ENCODE data around the gene CCDC85A. TPM values are rescaled to one million over a fixed set of nuclear protein-coding genes. Genes with fewer than 3 reads are reported as not detected.

The CCDC85A gene
- polyA plus RNA-seq, 6 donors from 2014 or later = not detected

DNA sequence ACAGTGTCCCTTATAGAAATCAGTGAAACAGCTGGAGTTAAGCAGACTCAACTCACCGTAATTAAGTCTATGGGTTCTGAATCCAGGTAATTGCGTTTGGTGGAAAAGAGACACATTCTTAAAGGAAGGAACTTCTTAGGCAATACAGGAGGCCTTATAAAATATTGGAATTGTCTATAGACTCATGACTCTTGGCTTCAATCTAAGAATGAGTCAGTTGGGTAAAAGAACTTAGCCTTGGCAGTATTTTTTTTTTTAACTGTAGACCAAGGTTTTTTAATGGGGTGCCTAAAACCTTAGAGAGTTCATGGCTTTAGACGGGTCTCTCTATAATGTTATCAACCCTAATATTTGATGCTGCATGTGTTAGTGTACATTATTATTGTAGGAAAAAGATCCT, 47.6 kb downstream of the CCDC85A start:
- peaks cover 0 to 6% (median 2%) of the 10 kb centered on the region in 7 donors for H3K9me3 Mint-ChIP-seq
- no peak for ATAC-seq (ENCODE audit: low read depth in 2 of 2)
- no peak for DNase-seq
- H3K27ac Mint-ChIP-seq = no peak overlapping the region
- no peaks in the 10 kb centered on the region for H3K36me3 Mint-ChIP-seq
- H3K27me3 Mint-ChIP-seq = no peaks in the 10 kb centered on the region
- no peaks in the 10 kb centered on the region for H3K4me1 Mint-ChIP-seq
- H3K4me3 Mint-ChIP-seq = no peak overlapping the region

DNA sequence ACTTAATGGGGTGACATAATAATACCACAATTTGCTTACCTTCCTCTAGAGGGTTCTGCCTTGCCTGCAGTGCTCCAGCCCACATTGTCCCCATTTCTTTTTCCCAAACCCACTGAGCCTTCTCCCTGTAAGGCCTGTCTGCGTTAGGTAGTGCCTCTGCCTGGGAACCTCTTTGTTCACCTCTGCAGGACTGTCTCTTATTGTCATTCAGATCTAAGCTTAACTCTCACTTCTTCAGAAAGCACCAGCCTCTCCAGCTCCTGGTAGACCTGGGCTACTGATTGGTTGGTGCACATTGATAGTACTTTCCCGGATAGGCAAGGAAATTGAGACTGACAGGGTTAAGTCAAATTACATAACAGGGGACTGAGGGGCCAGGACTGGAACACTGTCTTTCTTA, 49.1 kb downstream of the CCDC85A start:
- Mint-ChIP-seq H3K9me3 (peaks cover 0 to 5% (median 2%) of the 10 kb centered on the region in 7 donors), H3K27me3 (no peaks in the 10 kb centered on the region), H3K27ac (no peak overlapping the region), H3K4me1 (no peaks in the 10 kb centered on the region), H3K4me3 (no peak overlapping the region), H3K36me3 (no peaks in the 10 kb centered on the region)
- DNase-seq (no peak), ATAC-seq (ENCODE audit: low read depth in 2 of 2) (no peak)

DNA sequence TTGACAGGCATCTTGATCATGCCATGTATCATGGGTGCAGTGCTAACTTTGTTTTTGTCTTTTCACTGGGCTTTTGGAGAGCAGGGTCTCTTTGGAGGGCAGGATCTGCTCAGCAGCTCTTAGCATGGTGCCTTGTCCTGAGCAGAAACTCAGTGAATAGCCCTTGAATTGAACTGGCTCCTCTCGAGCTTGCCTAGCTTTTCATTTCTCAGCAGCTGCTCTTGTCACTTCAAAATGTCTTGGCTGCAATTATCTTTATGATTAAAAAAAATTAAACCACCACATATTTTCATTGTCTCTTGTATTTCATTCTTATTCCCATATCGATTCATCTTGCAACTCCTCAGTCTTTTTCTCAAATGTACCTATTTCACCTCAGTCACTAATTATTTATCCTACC, 50.5 kb downstream of the CCDC85A start:
- Mint-ChIP-seq H3K9me3 (peaks cover 0 to 5% (median 3%) of the 10 kb centered on the region in 7 donors), H3K27me3 (no peaks in the 10 kb centered on the region), H3K4me1 (no peaks in the 10 kb centered on the region), H3K4me3 (no peak overlapping the region), H3K27ac (no peak overlapping the region), H3K36me3 (no peaks in the 10 kb centered on the region)
- DNase-seq (no peak), ATAC-seq (ENCODE audit: low read depth in 2 of 2) (no peak)

DNA sequence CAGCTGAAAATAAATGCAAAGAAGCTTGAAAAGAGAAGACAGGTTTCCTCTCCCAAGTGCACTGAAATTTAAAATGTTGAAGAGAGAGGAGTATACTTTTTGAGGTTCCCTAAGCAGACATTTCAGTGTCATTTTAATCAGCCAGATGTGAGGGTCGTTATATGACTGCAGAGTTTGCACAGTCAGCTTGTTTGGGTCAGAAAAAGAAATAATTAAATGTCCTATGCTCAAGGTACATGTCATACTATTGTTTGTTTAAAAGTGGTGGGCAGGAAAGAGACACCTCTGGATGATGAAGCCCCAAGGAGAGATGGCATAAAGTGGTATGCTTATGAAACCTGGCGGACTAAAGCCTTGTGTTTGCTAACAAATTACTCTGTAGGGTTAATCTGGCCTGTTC, 55.2 kb downstream of the CCDC85A start:
- no peaks in the 10 kb centered on the region for H3K4me1 Mint-ChIP-seq
- ATAC-seq (ENCODE audit: low read depth in 2 of 2) = no peak
- H3K9me3 Mint-ChIP-seq = peaks cover 6 to 35% (median 12%) of the 10 kb centered on the region in 7 donors
- peaks cover 0 to 7% of the 10 kb centered on the region in 2 donors for H3K36me3 Mint-ChIP-seq
- no peak overlapping the region for H3K27ac Mint-ChIP-seq
- H3K4me3 Mint-ChIP-seq = no peak overlapping the region
- no peak for DNase-seq
- H3K27me3 Mint-ChIP-seq = no peaks in the 10 kb centered on the region

DNA sequence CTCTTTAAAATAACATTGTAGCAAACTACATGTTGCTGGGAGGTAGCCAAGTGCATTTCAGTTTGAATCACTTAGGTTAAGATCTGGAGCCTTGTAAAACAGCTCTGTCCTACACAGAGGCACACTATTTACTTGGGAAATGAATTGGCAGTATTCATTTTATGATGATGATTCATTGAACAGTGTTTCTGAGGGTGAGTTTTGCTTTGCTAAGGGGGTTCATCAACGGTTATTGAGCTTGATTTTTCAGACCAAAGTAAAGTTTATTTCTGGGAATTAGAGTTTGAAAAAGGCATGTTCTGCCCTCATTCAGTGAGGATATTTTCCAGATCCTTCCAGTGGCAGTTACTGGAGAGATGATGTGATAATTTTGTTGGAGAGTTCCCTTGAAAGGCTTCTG, 55.6 kb downstream of the CCDC85A start:
- Mint-ChIP-seq H3K27me3 (no peaks in the 10 kb centered on the region), H3K4me3 (no peak overlapping the region)
- ATAC-seq (ENCODE audit: low read depth in 2 of 2) = no peak

DNA sequence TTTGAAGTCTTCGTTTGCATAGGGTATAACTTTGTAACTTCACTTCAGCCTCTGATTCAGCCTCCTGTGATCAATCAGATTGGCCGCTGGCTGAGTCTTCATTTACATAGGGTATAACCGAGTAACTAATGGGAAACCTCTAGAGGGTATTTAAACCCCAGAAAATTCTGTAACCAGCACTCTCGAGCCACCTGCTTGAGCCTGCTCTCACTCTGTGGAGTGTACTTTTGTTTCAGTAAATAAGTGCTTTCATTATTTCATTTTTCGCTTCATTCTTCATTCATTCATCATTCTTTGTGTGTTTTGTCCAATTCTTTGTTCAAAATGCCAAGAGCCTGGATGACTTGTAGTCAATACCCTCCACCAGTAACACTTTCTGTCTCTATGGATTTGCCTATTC, 56.4 kb downstream of the CCDC85A start:
- DNase-seq = no peak
- H3K36me3 Mint-ChIP-seq = peaks cover 0 to 7% of the 10 kb centered on the region in 2 donors
- no peak overlapping the region for H3K4me3 Mint-ChIP-seq
- peaks cover 6 to 35% (median 12%) of the 10 kb centered on the region in 7 donors for H3K9me3 Mint-ChIP-seq
- H3K27ac Mint-ChIP-seq = no peak overlapping the region
- no peak for ATAC-seq (ENCODE audit: low read depth in 2 of 2)
- H3K4me1 Mint-ChIP-seq = no peaks in the 10 kb centered on the region
- H3K27me3 Mint-ChIP-seq = no peaks in the 10 kb centered on the region

More for the DNA sequence above, 55.6 kb downstream of the CCDC85A start:
- no peak for DNase-seq
- Mint-ChIP-seq H3K4me1 (no peaks in the 10 kb centered on the region), H3K36me3 (peaks cover 0 to 7% of the 10 kb centered on the region in 2 donors), H3K27ac (no peak overlapping the region), H3K9me3 (peaks cover 6 to 35% (median 12%) of the 10 kb centered on the region in 7 donors)

DNA sequence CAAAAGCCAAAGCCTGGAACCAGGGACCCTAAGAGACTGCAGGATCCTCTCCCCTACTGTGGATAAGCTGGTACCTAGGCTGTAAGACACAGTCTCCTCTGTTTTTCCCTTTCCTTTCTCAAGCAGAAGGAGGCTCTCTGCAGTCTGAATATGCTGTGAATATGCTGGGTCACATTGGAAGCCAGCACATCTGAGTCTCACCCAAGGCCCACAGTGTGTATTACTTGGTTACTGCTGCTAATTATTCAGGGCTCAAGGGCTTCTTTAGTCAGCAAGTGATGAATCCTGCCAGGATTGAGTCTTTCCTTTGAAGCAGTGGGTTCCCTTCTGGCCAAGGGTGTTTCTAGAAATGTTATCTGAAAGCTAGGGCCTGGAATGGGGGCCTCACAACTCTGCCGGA, 60.7 kb downstream of the CCDC85A start:
- Mint-ChIP-seq H3K36me3 (peaks cover 0 to 7% of the 10 kb centered on the region in 2 donors), H3K9me3 (peaks cover 6 to 27% (median 12%) of the 10 kb centered on the region in 7 donors), H3K27ac (no peak overlapping the region), H3K4me1 (no peaks in the 10 kb centered on the region), H3K4me3 (no peak overlapping the region), H3K27me3 (no peaks in the 10 kb centered on the region)
- DNase-seq = no peak
- no peak for ATAC-seq (ENCODE audit: low read depth in 2 of 2)

DNA sequence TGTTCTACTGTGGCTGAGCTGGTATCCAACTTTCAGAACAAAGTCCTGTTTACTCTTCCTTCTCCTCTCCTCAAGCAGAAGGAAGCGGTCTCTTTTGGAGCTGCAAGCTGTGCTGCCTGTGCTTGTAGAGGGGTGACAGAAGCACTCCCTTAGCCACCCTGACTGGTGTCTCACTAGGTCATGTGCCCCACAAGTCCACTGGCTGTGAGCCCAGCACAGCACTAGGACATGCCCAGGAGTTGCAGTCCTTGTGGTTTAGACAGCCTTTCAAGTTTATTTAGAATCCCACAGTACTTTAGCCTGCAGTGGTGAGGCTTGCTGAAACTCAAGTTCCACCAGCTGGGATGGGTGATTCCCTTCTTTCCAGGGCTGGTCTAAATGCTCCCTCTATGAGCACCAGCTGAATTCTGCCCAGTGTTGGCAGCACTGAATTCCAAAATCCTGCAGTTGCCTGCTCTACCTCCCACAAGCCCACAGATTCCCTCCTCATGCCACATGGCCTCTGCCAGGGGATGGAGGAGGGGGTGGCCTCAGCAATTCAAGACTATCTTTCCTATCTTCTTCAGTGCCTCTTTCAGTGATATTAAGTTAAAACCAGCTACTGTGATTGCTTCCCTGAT, 61.2 kb downstream of the CCDC85A start:
- ATAC-seq (ENCODE audit: low read depth in 2 of 2) (no peak), DNase-seq (no peak)
- Mint-ChIP-seq H3K27ac (no peak overlapping the region), H3K9me3 (peaks cover 6 to 24% (median 12%) of the 10 kb centered on the region in 7 donors), H3K4me1 (no peaks in the 10 kb centered on the region), H3K27me3 (no peaks in the 10 kb centered on the region), H3K36me3 (peaks cover 0 to 7% of the 10 kb centered on the region in 2 donors), H3K4me3 (no peak overlapping the region)

DNA sequence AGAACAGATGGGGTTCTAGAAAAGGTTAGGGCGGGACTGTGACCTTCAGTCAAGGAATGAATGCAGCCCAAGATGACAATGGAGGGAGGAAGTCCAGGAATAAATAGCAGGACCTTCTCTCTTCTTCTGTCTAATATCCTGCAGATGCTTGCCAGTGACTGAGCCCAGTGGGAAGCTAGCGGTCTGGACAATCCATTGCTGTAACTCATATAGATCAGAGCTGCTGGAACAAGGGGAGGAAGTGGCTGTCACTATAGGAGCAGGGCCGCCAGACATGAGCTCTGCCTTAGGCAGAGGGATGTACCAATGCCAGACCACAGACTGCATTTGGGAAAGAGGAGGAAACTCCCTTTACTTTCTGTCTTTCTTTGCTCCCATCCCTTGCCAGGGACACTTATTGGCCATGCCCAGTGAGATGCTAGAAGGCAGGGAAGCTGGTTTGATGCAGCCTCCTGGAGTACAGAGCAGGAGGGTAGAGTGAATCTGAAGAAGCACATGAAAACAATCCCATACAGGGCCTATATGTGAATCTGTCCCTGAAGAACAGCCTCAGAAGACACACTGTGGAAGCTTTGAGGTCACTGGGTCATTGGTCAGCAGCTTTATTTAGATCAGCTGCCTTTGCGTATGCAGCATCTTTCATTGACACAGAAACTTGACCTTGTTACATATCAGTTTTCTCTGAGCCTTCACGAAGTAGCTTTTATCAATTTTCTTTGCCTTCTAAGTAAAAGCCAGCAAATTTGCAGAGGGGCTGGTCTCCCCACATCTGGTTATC, 65.4 kb downstream of the CCDC85A start:
- Mint-ChIP-seq H3K4me3 (no peak overlapping the region), H3K27me3 (no peaks in the 10 kb centered on the region), H3K4me1 (no peaks in the 10 kb centered on the region), H3K27ac (peak overlapping the region in 1 of 6 donors; percentile 35), H3K9me3 (peaks cover 0 to 5% (median 0%) of the 10 kb centered on the region in 7 donors), H3K36me3 (no peaks in the 10 kb centered on the region)
- ATAC-seq (ENCODE audit: low read depth in 2 of 2) = no peak
- DNase-seq = no peak

DNA sequence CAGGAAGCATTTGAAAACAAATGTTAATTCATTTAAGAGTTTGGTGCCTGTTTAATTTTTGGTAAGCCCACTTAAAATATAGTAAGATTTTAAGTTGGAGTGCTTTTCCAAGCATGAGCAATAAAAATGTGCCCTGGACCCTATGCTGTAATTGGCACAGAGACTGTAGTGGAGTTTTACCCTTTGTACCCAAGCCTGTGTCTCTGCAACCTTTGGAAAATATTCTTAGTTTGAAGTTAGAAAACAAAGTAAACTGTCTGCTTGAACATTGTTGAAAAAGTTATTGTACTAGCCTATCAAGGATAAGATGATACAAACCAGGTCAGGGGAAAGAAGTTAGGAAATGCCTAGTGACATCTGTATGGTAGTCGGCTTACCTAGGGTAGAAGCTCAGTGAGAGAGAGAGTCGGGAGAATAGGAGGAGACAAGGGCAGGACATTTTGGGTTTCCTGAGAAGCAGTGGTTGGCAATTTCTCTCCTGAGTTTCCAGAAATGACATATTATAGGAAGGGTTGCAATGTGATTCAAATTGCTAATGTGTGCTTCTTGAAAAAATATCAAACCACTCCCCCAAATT, 66.5 kb downstream of the CCDC85A start:
- DNase-seq (no peak), ATAC-seq (ENCODE audit: low read depth in 2 of 2) (no peak)
- no peaks in the 10 kb centered on the region for H3K36me3 Mint-ChIP-seq
- no peak overlapping the region for H3K27ac Mint-ChIP-seq
- H3K4me1 Mint-ChIP-seq = no peaks in the 10 kb centered on the region
- H3K27me3 Mint-ChIP-seq = no peaks in the 10 kb centered on the region
- H3K9me3 Mint-ChIP-seq = peaks cover 0 to 11% (median 2%) of the 10 kb centered on the region in 7 donors
- H3K4me3 Mint-ChIP-seq = no peak overlapping the region

DNA sequence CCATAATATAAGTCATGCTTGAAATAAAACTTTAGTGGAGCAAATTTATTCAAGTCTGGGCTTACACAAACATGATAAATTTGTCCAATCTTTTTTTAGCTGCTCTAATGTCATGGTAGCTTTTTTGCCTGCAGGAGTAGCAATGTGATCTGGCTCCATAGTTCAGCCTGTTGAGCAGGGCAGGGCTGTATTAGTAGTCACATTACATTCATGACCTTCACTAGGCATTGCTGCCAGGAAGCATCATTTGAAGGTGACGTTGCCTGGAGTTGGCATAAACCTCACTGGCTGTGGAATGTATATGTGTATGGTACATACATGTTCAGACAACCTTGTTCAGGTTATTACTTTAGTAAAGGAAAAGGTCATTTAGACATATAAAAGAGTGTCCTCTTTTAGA, 76.6 kb downstream of the CCDC85A start:
- peaks cover 0 to 4% (median 0%) of the 10 kb centered on the region in 7 donors for H3K9me3 Mint-ChIP-seq

DNA sequence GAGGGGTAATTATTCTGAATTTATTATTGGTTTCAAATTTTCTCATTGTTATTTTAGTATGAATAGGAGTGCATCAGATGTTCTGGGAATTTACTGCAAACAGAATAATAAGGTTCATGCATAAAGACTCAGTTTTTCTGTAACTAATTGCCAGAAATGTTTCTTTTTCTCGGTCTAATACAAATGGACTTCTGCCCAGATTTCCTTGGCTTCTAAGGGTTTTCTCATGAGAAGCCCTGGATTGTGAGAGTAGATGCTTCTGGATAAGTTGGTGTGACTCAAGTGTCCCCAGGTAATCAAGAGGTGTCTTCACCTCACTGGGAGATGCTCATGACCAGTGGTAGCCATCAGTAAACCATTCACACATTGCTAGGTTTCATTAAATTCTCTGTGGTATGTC, 78.5 kb downstream of the CCDC85A start:
- Mint-ChIP-seq H3K27me3 (no peaks in the 10 kb centered on the region), H3K36me3 (no peaks in the 10 kb centered on the region), H3K4me3 (no peak overlapping the region), H3K9me3 (peaks cover 0 to 8% (median 0%) of the 10 kb centered on the region in 7 donors), H3K4me1 (no peaks in the 10 kb centered on the region), H3K27ac (no peak overlapping the region)
- DNase-seq = no peak
- ATAC-seq (ENCODE audit: low read depth in 2 of 2) = no peak

More for the DNA sequence above, 76.6 kb downstream of the CCDC85A start:
- H3K27ac Mint-ChIP-seq = no peak overlapping the region
- H3K36me3 Mint-ChIP-seq = no peaks in the 10 kb centered on the region
- no peak for DNase-seq
- no peaks in the 10 kb centered on the region for H3K4me1 Mint-ChIP-seq
- no peak for ATAC-seq (ENCODE audit: low read depth in 2 of 2)
- H3K4me3 Mint-ChIP-seq = no peak overlapping the region
- no peaks in the 10 kb centered on the region for H3K27me3 Mint-ChIP-seq

DNA sequence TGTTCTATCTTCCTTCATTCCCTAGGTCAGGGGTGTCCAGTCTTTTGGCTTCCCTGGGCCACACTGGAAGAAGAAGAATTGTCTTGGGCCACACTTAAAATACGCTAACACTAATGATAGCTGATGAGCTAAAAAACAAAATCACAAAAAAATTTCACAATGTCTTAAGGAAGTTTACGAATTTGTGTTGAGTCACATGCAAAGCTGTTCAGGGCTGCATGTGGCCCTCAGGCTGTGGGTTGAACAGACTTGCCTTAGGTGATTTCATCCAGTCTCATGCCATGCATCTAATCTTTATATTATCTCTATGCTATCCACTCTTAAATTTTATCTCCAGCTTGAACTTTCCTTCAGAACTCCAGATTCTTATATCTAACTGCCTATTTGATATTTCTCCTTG, 80.1 kb downstream of the CCDC85A start:
- Mint-ChIP-seq H3K36me3 (no peaks in the 10 kb centered on the region), H3K27me3 (no peaks in the 10 kb centered on the region), H3K4me1 (no peaks in the 10 kb centered on the region), H3K4me3 (no peak overlapping the region), H3K27ac (no peak overlapping the region), H3K9me3 (peaks cover 0 to 8% (median 0%) of the 10 kb centered on the region in 7 donors)
- ATAC-seq (ENCODE audit: low read depth in 2 of 2) (no peak), DNase-seq (no peak)

All from naive B cell (primary cell).